Endometrial microvascular endothelial cells (primary cell): ENCODE measurements around the gene TOP2A. TPM values are rescaled to one million over a fixed set of nuclear protein-coding genes. Genes with fewer than 3 reads are reported as not detected.
"Not testable (repeated sequence)": the region's sequence is repeated elsewhere in the genome, so short reads cannot be mapped to it uniquely, and the experiment has no call there.

ENCODE experiments used
- in situ Hi-C: cut with HindIII; loops from 2 replicates; pipeline ENCODE4 v1.10.0; 2017; ENCODE audit warnings: low sequenced_read_pairs, low pct_unique_long_range_greater_than_20kb; ENCODE audit errors: inconsistent ontology term
- total RNA-seq: library from RNA; depleted of rRNA; stranded (reverse); fragments of >200 nt; gene quantifications from one replicate; pipeline ENCODE4 v1.2.3, GENCODE V29; 2015; ENCODE audit errors: inconsistent ontology term

Gene TOP2A
- total RNA-seq, 1 donor from 2014 or later = 113 TPM

GRCh38 chr17:40407460-40407859 is 10.2 kb downstream of the TOP2A start:
- in situ Hi-C loops = no loop called here

DNA sequence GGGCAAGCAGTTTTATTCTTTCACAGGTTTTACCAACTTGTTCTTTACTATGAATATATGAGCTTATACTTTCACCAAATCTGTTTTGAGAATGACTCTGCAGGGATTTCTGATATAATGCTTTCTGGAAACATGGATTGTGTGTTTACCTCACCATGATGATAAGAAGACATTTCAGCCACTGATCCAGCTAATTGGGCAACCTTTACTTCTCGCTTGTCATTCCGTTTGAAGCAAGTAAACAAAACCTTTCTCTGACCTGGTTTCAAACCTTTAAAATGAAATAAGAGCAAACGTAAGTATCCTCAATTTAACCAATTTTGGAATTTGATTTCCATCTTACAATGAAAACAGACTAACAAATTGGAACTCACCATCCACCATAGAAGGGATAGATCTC is 13.7 kb downstream of the TOP2A start:
- in situ Hi-C loops = no loop called here

DNA sequence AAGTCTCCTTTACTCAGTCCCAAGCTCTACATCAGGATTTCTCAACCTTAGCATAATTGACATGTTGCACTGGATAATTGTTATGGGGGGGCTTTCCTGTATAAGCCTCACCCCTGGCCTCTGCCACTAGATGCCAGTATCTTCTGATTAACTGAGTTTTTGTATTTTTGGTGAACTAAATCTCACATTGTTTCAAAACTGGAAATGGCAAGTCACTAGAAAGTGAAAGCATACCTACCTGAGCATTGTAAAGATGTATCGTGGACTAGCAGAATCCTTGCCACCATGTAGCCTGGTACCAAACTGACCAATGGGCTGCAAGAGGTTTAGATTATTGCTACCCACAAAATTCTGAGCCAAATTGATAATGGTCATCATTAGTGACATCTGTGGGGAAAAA is 15.0 kb downstream of the TOP2A start:
- in situ Hi-C loops = no loop called here

DNA sequence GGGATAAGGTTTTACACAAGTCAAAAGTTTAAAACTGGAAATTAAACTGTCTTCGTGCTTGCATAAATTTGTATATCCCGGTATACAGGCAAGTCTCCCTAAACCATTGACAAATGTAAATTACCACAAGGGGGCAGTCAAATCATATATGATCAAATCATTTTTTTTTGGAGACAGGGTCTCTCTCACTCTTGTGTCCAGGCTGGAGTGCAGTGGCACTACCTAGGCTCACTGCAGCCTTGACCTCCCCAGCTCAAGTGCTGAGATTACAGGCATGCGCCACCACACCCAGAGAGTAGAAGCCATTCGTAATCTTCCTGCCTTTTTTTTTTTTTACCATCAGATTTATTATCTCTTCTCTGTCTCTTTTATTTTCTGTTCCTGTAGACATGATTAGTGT is 18.5 kb downstream of the TOP2A start:
- in situ Hi-C loops = no loop called here

- in situ Hi-C loops = not testable (repeated sequence)
These were observed 31.1 kb downstream of the TOP2A start for GRCh38 chr17:40386555-40386954.

GRCh38 chr17:40382251-40382650 is 35.4 kb downstream of the TOP2A start:
- in situ Hi-C loops = no loop called here

GRCh38 chr17:40378966-40379365 is 38.7 kb downstream of the TOP2A start:
- in situ Hi-C loops = no loop called here

DNA sequence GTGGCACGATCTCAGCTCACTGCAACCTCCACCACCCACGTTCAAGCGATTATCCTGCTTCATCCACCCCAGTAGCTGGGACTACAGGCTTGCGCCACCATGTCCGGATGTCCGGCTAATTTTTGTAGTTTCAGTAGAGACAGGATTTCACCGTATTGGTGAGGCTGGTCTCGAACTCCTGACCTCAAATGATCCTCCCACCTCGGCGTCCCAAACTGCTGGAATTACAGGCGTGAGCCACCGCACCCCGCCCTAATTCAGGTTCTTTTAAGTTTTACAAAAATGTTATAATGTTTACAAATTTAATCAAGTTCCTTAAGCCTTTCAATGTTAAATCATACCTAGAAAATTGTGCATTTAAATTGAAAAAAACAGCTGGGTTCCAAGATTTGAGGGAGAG is 39.9 kb downstream of the TOP2A start:
- in situ Hi-C loops = no loop called here

DNA sequence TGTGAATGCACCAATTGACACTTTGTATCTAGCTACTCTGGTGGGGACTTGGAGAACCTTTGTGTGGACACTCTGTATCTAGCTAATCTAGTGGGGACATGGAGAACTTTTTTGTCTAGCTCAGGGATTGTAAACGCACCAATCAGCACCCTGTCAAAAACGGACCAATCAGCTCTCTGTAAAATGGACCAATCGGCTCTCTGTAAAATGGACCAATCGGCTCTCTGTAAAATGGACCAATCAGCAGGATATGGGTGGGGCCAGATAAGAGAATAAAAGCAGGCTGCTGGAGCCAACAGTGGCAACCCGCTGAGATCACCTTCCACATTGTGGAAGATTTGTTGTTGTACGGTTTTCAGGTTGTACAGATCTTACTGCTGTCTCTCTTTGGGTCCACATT is 41.2 kb downstream of the TOP2A start:
- in situ Hi-C loops = not testable (repeated sequence)

DNA sequence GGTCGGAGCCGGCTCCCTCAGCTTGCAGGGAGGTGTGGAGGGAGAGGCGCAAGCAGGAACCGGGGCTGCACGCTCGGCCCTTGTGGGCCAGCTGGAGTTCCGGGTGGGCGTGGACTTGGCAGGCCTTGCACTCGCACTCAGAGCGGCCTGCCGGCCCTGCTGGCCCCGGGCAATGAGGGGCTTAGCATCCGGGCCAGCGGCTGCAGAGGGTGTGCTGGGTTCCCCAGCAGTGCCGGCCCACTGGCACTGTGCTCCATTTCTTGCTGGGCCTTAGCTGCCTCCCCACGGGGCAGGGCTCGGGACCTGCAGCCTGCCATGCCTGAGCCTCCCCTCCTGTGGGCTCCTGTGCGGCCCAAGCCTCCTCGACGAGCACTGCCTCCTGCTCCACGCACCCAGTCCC is 41.9 kb downstream of the TOP2A start:
- in situ Hi-C loops = not testable (repeated sequence)

GRCh38 chr17:40374821-40375498 is 42.7 kb downstream of the TOP2A start:
- in situ Hi-C loops = no loop called here

DNA sequence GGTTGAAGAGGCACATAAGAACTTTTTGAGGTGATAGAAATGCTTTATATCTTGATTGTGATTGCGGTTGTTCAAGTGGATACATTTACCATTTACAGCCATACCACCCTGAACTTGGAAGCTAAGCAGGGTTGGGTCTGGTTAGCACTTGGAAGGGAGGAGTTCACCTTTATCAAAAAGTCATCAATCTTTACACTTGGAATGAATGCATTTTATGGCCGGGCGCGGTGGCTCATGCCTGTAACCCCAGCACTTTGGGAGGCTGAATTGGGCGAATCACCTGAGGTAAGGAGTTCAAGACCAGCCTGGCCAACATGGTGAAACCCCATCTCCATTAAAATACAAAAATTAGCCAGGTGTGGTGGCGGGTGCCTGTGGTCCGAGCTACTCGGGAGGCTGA is 43.7 kb downstream of the TOP2A start:
- in situ Hi-C loops = no loop called here

GRCh38 chr17:40373324-40373723 is 44.4 kb downstream of the TOP2A start:
- in situ Hi-C loops = no loop called here

DNA sequence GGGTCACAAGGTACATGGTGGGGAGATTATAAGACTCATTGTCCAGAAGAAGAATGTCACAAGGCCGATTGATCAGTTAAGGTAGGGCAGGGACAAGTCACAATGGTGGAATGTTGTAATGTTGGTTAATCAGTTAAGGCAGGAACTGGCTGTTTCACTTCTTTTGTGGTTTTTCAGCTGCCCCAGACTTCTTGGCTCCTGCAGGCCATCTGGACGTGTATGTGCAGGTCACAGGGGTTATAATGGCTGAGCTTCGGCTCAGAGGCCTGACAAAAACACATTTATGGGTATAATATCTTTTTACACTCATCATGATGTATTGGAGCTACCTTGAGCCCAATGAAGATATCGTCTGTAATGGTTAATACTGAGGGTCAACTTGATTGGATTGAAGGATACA is 45.1 kb downstream of the TOP2A start:
- in situ Hi-C loops = not testable (repeated sequence)

GRCh38 chr17:40372031-40372430 is 45.7 kb downstream of the TOP2A start:
- in situ Hi-C loops = no loop called here

- in situ Hi-C loops = no loop called here
These were observed 46.3 kb downstream of the TOP2A start for GRCh38 chr17:40371261-40371929.

DNA sequence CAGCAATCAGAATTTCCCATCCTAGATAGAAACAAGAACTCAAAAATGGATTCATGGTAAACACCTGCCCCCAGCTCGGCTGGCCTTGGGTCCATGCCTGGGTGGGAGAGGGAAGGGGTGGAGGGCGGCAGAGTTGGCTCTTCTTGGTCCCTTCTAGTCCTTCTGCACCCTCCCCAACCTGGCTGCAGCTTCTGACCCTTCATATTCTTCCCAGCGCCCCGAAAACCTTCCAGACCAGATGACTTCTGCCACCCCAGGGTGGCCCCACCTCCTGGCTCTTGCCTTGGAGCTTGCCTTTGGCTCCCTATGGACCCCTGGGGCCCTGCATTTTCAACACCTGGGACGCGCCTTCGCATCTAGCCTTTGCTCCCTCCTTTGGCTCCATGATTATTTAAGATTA is 47.8 kb downstream of the TOP2A start:
- in situ Hi-C loops = loop anchor here (10.0 kb wide), 2 partner anchors 55 to 75 kb away; partner anchors contain the start of gene IGFBP4

GRCh38 chr17:40367728-40368127 is 50.0 kb downstream of the TOP2A start:
- in situ Hi-C loops = loop anchor here (10.0 kb wide), 2 partner anchors 53 to 77 kb away; partner anchors contain the start of gene IGFBP4

- in situ Hi-C loops = loop anchor here (10.0 kb wide), 2 partner anchors 52 to 78 kb away; partner anchors contain the start of gene IGFBP4
These were observed 50.7 kb downstream of the TOP2A start for GRCh38 chr17:40366861-40367518.
